A549 (cell line): ENCODE results near the gene SIGLEC9. TPM values are rescaled to one million over a fixed set of nuclear protein-coding genes. Genes with fewer than 3 reads are reported as not detected.

ENCODE experiments used
- ATAC-seq, 2 experiments: fragments of 200-7000 bp in 1 of 2; fragments of >200 bp in 1 of 2; cut with Nextera tagmentation in 1 of 2; cut with Tn5 transposase in 1 of 2; 3 replicates each; pipeline versions ENCODE4 v1.8.0 to v1.9.1; 2018 to 2020; ENCODE audit warnings: mild to moderate bottlenecking in 1 of 2, moderate library complexity in 1 of 2
- CTCF ChIA-PET: fragments of 300-600 bp; sonication (Branson Sonifier 250); formaldehyde crosslinking; extraction: SDS; loops from one replicate; lab custom pipeline; 2021; ENCODE audit warnings: antibody characterized with exemption, inconsistent platforms; lab: Yijun Ruan, JAX
- POLR2A ChIA-PET: fragments of 350-600 bp; formaldehyde crosslinking; extraction: SDS; loops from one replicate; lab custom pipeline; 2021; ENCODE audit warnings: antibody characterized with exemption, inconsistent platforms; lab: Yijun Ruan, JAX
- DNase-seq, 2 experiments: peaks; one replicate each; pipeline versions ENCODE4 v3.0.0 to v3.0.0-alpha.2; 2011 to 2016; ENCODE audit warnings: low read depth in 1 of 2, low spot score in 1 of 2
- FAIRE-seq: peaks from 2 replicates; lab custom pipeline; 2011; peaks lifted over from hg19 to GRCh38; lab: Jason Lieb, UNC
- H3K27ac ChIP-seq, 2 experiments: fragments of >200 bp; sonication (Bioruptor Twin); formaldehyde crosslinking; 3 replicates each; pipeline ENCODE4 v1.5.1; 2016 to 2017
- H3K4me1 ChIP-seq: fragments of >200 bp; sonication (Bioruptor Twin); formaldehyde crosslinking; 3 replicates; pipeline ENCODE4 v1.6.1; 2016
- H3K4me2 ChIP-seq: fragments of >200 bp; sonication (Bioruptor Twin); formaldehyde crosslinking; 3 replicates; pipeline ENCODE4 v1.6.1; 2016
- H3K4me3 ChIP-seq: fragments of >200 bp; sonication (Bioruptor Twin); formaldehyde crosslinking; 3 replicates; pipeline ENCODE4 v1.5.1; 2016
- H3K9me3 ChIP-seq: fragments of >200 bp; sonication (Bioruptor Twin); formaldehyde crosslinking; 3 replicates; pipeline ENCODE4 v1.6.1; 2016
- BCL3 ChIP-seq: fragments of >200 bp; sonication (Bioruptor Twin); formaldehyde crosslinking; IDR thresholded peaks from 3 replicates; pipeline ENCODE4 v1.6.1; 2016
- CBX8 ChIP-seq: fragments of 200-600 bp; sonication (generic); IDR thresholded peaks from 2 replicates; pipeline ENCODE4 v1.6.1; 2016
- CHD4 ChIP-seq: fragments of 200-600 bp; sonication (generic); IDR thresholded peaks from 2 replicates; pipeline ENCODE4 v1.6.1; 2016; ENCODE audit warnings: antibody characterized with exemption, mild to moderate bottlenecking, borderline replicate concordance
- EHF ChIP-seq: fragments of 250-450 bp; sonication (Bioruptor Pico); IDR thresholded peaks from 2 replicates; pipeline ENCODE4 v1.5.0; 2020; ENCODE audit warnings: mild to moderate bottlenecking
- ELK1 ChIP-seq: fragments of 150-350 bp; IDR thresholded peaks from 2 replicates; pipeline ENCODE4 v1.6.1; 2014; ENCODE audit warnings: low read depth, mild to moderate bottlenecking, low read length
- EP300 ChIP-seq, 2 experiments: fragments of >200 bp; sonication (Bioruptor Twin); formaldehyde crosslinking; IDR thresholded peaks; 2 replicates in 1 of 2; 3 replicates in 1 of 2; pipeline ENCODE4 v1.6.1; 2016 to 2017
- FOXS1 ChIP-seq: fragments of 250-450 bp; sonication (Bioruptor Pico); IDR thresholded peaks from 2 replicates; pipeline ENCODE4 v1.5.0; 2020; ENCODE audit warnings: mild to moderate bottlenecking, moderate library complexity
- HES2 ChIP-seq: fragments of >200 bp; sonication (Bioruptor Twin); formaldehyde crosslinking; IDR thresholded peaks from 2 replicates; pipeline ENCODE4 v1.6.1; 2016
- JUNB ChIP-seq: fragments of >200 bp; sonication (Bioruptor Twin); formaldehyde crosslinking; IDR thresholded peaks from 2 replicates; pipeline ENCODE4 v1.6.1; 2016
- KDM5A ChIP-seq: fragments of 200-600 bp; sonication (generic); IDR thresholded peaks from 2 replicates; pipeline ENCODE4 v1.6.1; 2016; ENCODE audit warnings: antibody characterized with exemption, mild to moderate bottlenecking
- MAX ChIP-seq: IDR thresholded peaks from 2 replicates; pipeline ENCODE4 v1.6.1; 2012
- MAZ ChIP-seq: fragments of 150-350 bp; IDR thresholded peaks from 2 replicates; pipeline ENCODE4 v1.6.1; 2014; ENCODE audit warnings: antibody characterized with exemption, low read depth, low read length, borderline replicate concordance
- MYC ChIP-seq: IDR thresholded peaks from 2 replicates; pipeline ENCODE4 v1.6.1; 2012; ENCODE audit warnings: mild to moderate bottlenecking, inconsistent platforms, low read length, improper control_type of control experiment, borderline replicate concordance
- NR3C1 ChIP-seq: fragments of >200 bp; sonication (Bioruptor Twin); formaldehyde crosslinking; IDR thresholded peaks from 3 replicates; pipeline ENCODE4 v1.6.1; 2017
- PBX3 ChIP-seq: IDR thresholded peaks from 2 replicates; pipeline ENCODE4 v1.6.1; 2012
- PHF8 ChIP-seq: fragments of 200-600 bp; sonication (generic); IDR thresholded peaks from 2 replicates; pipeline ENCODE4 v1.6.1; 2016; ENCODE audit warnings: low read depth, mild to moderate bottlenecking, antibody characterized with exemption, moderate library complexity, borderline replicate concordance
- POLR2A ChIP-seq: IDR thresholded peaks from 2 replicates; pipeline ENCODE4 v1.6.1; 2012; ENCODE audit warnings: mild to moderate bottlenecking, low read length
- POLR2AphosphoS2 ChIP-seq: conservative IDR thresholded peaks from 2 replicates; pipeline ENCODE4 v1.6.1; 2012; ENCODE audit warnings: low read length, improper control_type of control experiment, inconsistent platforms
- RAD21 ChIP-seq, 2 experiments: fragments of >200 bp in 1 of 2; sonication (Bioruptor Twin) in 1 of 2; formaldehyde crosslinking in 1 of 2; IDR thresholded peaks in 1 of 2; conservative IDR thresholded peaks in 1 of 2; 2 replicates in 1 of 2; 3 replicates in 1 of 2; pipeline ENCODE4 v1.6.1; 2012 to 2018; ENCODE audit warnings: inconsistent platforms in 1 of 2
- RCOR1 ChIP-seq: fragments of 150-350 bp; IDR thresholded peaks from 2 replicates; pipeline ENCODE4 v1.6.1; 2014; ENCODE audit warnings: antibody characterized with exemption, low read length, low read depth
- RNF2 ChIP-seq: fragments of 200-600 bp; sonication (generic); IDR thresholded peaks from 2 replicates; pipeline ENCODE4 v1.6.1; 2016; ENCODE audit warnings: low read depth, mild to moderate bottlenecking, antibody characterized with exemption, moderate library complexity, borderline replicate concordance
- SMC3 ChIP-seq: fragments of >200 bp; sonication (Bioruptor Twin); formaldehyde crosslinking; IDR thresholded peaks from 3 replicates; pipeline ENCODE4 v1.6.1; 2018; ENCODE audit warnings: inconsistent platforms
- SREBF2 ChIP-seq: fragments of 450-650 bp; IDR thresholded peaks from 2 replicates; pipeline ENCODE4 v1.6.1; 2014; ENCODE audit warnings: mild to moderate bottlenecking, moderate library complexity
- USF2 ChIP-seq: fragments of 450-650 bp; IDR thresholded peaks from 2 replicates; pipeline ENCODE4 v1.6.1; 2014; ENCODE audit warnings: antibody characterized with exemption
- ZC3H11A ChIP-seq: fragments of 450-650 bp; IDR thresholded peaks from 2 replicates; pipeline ENCODE4 v1.6.1; 2014; ENCODE audit warnings: antibody characterized with exemption, mild to moderate bottlenecking
- ZNF302 ChIP-seq: fragments of 250-450 bp; sonication (Bioruptor Pico); IDR thresholded peaks from 2 replicates; pipeline ENCODE4 v1.9.0; 2021; ENCODE audit warnings: inconsistent platforms, mild to moderate bottlenecking, moderate library complexity
- WGBS: methylation state at CpG from one replicate; pipeline ENCODE4 v1.1.6; 2017; ENCODE audit errors: missing lambda C conversion rate; 5-methylcytosine and 5-hydroxymethylcytosine counted together
- polyA plus RNA-seq, 4 experiments: library from polyadenylated mRNA; depleted of rRNA in 3 of 4; stranded (reverse); fragments of >200 nt; fragmentation: RNase III in 1 of 4; extraction: RNeasy Plus Mini Kit Qiagen cat#74134 plus additional on column Dnase treatment in 1 of 4; gene quantifications; 2 replicates in 3 of 4; 3 replicates in 1 of 4; pipeline ENCODE4 v1.2.3, GENCODE V29; 2011 to 2017

SIGLEC9 gene
- polyA plus RNA-seq, 2 of the 4 experiments (the other 2 are of a cell fraction) = not detected

GRCh38 chr19:51128227-51128626, 3.5 kb downstream of the SIGLEC9 start:
- FAIRE-seq = no peak
- CTCF ChIA-PET = interaction anchor here (0.6 to 1.5 kb wide), 3 partner anchors 19 to 66 kb away, joined by 3 to 6 read pairs (median 3); no protein-coding TSS in a partner anchor
- Histone ChIP-seq H3K4me1 (no peaks in the 10 kb centered on the region), H3K9me3 (no peaks in the 10 kb centered on the region), H3K4me3 (no peak overlapping the region), H3K27ac (no peak overlapping the region), H3K4me2 (no peak overlapping the region)
- no peak for TF ChIP-seq HES2
- no peak for TF ChIP-seq NR3C1
- no peak for TF ChIP-seq SREBF2
- TF ChIP-seq RCOR1 = no peak
- no peak for TF ChIP-seq MAX
- no peak for TF ChIP-seq POLR2A
- no peak for TF ChIP-seq USF2
- TF ChIP-seq ZC3H11A = no peak
- TF ChIP-seq ZNF302 (CRISPR knock-in tag) = no peak
- TF ChIP-seq POLR2AphosphoS2 = no peak
- no peak for TF ChIP-seq MYC
- no peak for TF ChIP-seq CHD4
- TF ChIP-seq ELK1 = no peak
- TF ChIP-seq SMC3 = no peak
- no peak for TF ChIP-seq RAD21 (conservative IDR thresholded peaks at IDR 0.05 in 1 of 2, IDR thresholded peaks at IDR 0.05 in 1 of 2)
- TF ChIP-seq KDM5A = no peak
- POLR2A ChIA-PET = no interaction called here
- no peak for DNase-seq
- ATAC-seq = peak in 1 of 2 experiments; percentile 14; a peak in 2 of 6 replicates
- 35% methylated on average over 7 of the region's 7 CpGs for WGBS

- CTCF ChIA-PET = interaction anchor here (0.8 to 1.4 kb wide), 4 partner anchors 10 to 109 kb away, joined by 3 to 4 read pairs (median 3); partner anchors contain the start of gene SIGLEC7
- H3K4me3 ChIP-seq = no peak overlapping the region
- 22% methylated on average over 8 of the region's 8 CpGs for WGBS
- no peak for TF ChIP-seq PBX3
- TF ChIP-seq CBX8 = no peak
- no peak for TF ChIP-seq BCL3
- no peak for TF ChIP-seq MYC
- TF ChIP-seq MAZ = no peak
- TF ChIP-seq FOXS1 = no peak
- TF ChIP-seq PHF8 = no peak
- no peak for TF ChIP-seq EP300 (IDR thresholded peaks at IDR 0.05)
- no peak for TF ChIP-seq JUNB
- TF ChIP-seq EHF (CRISPR knock-in tag) = no peak
- TF ChIP-seq RNF2 = no peak
- TF ChIP-seq SREBF2 = no peak
- TF ChIP-seq, all 56 proteins: peak for 0
- Histone ChIP-seq H3K4me2 (no peak overlapping the region), H3K27ac (no peak overlapping the region), H3K4me1 (no peaks in the 10 kb centered on the region), H3K9me3 (peaks cover 6% of the 10 kb centered on the region; the same call in 1 of the 3 replicates)
- no peak for FAIRE-seq
- no peak for ATAC-seq
- no peak for DNase-seq
- POLR2A ChIA-PET = no interaction called here
These were observed 5.0 kb downstream of the SIGLEC9 start for GRCh38 chr19:51129716-51130115.
